GM10266 (cell line): Measurements from ENCODE around the gene PCCA.
"Not testable (repeated sequence)": the region's sequence is repeated elsewhere in the genome, so short reads cannot be mapped to it uniquely, and the experiment has no call there.

Experiments used
- DNase-seq: peaks from one replicate; pipeline ENCODE4 v3.0.0; 2012; ENCODE audit errors: extremely low spot score
- CTCF ChIP-seq: IDR thresholded peaks from 2 replicates; pipeline ENCODE4 v1.5.1; 2012; ENCODE audit warnings: mild to moderate bottlenecking, low read depth; ENCODE audit not compliant: control insufficient read depth, insufficient read depth; ENCODE audit errors: missing control alignments

Gene PCCA

GRCh38 chr13:100063333-100063732 lies 25.6 kb upstream of the PCCA start:
- DNase-seq = no peak
- TF ChIP-seq CTCF = no peak

GRCh38 chr13:100063906-100064305 lies 25.0 kb upstream of the PCCA start:
- no peak for DNase-seq
- no peak for TF ChIP-seq CTCF

GRCh38 chr13:100068133-100068931 lies 20.6 kb upstream of the PCCA start:
- no peak for DNase-seq
- TF ChIP-seq CTCF = no peak

GRCh38 chr13:100069278-100069677 lies 19.6 kb upstream of the PCCA start:
- no peak for TF ChIP-seq CTCF
- DNase-seq = no peak

- no peak for TF ChIP-seq CTCF
- DNase-seq = no peak
Measured at GRCh38 chr13:100075700-100076587, 12.9 kb upstream of the PCCA start.

GRCh38 chr13:100079003-100079402 lies 9.9 kb upstream of the PCCA start:
- not testable (repeated sequence) for DNase-seq

GRCh38 chr13:100083401-100083800 lies 5.5 kb upstream of the PCCA start:
- not testable (repeated sequence) for DNase-seq

GRCh38 chr13:100088273-100088643 lies 635 bp upstream of the PCCA start:
- no peak for DNase-seq
- no peak for TF ChIP-seq CTCF
